NT2/D1 (cell line): Measurements from ENCODE around the gene PKN2.

Source experiments
- YY1 ChIP-seq: IDR thresholded peaks from 2 replicates; pipeline ENCODE4 v1.6.1; 2011; ENCODE audit not compliant: insufficient read length, insufficient read depth
- ZNF274 ChIP-seq: IDR thresholded peaks from 2 replicates; pipeline ENCODE4 v1.6.1; 2011; ENCODE audit warnings: mild to moderate bottlenecking, low read depth, low read length

DNA sequence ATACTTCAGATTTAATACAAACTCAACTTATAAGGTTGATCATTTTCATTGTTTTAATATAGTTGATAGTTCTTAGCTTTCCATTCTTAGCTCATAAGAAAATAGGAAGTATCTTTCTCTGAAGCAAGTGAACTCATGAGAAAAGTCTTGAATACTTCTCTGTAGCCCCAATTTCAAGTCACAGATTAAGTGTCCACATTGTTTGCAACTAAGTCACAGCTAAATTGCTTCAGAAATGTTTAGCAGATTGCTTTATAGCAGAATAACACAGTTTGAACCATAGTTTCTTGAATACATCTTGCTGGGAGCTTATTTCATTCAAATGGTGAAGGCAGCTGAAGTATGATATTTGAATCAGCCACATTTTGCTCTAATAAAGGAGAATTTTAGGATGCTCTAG lies 10.6 kb upstream of the PKN2 start:
- TF ChIP-seq YY1 (no peak), ZNF274 (no peak)
